ENCODE data around the gene EPS8L3. TPM values are rescaled to one million over a fixed set of nuclear protein-coding genes. Genes with fewer than 3 reads are reported as not detected.

EPS8L3 gene
- total and polyA plus RNA-seq, 2 donors (not counting 3 experiments of a cell fraction or from before 2014, with no cell fraction given), result not detected

GRCh38 chr1:109724933-109725332 lies 38.8 kb downstream of the EPS8L3 start:
- FAIRE-seq (no peak), DNase-seq (ENCODE audit: low read depth, low spot score) (no peak)
- no peak for TF ChIP-seq POLR2AphosphoS5 (IDR thresholded peaks at IDR 0.05; ENCODE audit: insufficient read depth, low read depth, low read length)
- TF ChIP-seq CTCF (IDR thresholded peaks at IDR 0.05; ENCODE audit: extremely low read depth in 1 of 2, insufficient read depth in 1 of 2, low read depth in 1 of 2, low read length in 2 of 2), result no peak
- TF ChIP-seq POLR2A (IDR thresholded peaks at IDR 0.05; ENCODE audit: low read depth, low read length), result no peak
- no peak for TF ChIP-seq MYC (IDR thresholded peaks at IDR 0.05; ENCODE audit: low read depth, low read length)
- no peak for TF ChIP-seq JUN (IDR thresholded peaks at IDR 0.05; ENCODE audit: borderline replicate concordance, insufficient read depth, insufficient read length, low read depth)
- TF ChIP-seq EZH2 (IDR thresholded peaks at IDR 0.05; ENCODE audit: borderline replicate concordance, low read depth, low read length, severe bottlenecking), result no peak
- no peak for TF ChIP-seq GATA2 (IDR thresholded peaks at IDR 0.05; ENCODE audit: insufficient read depth, insufficient read length, low read depth, low read length)
- TF ChIP-seq MAX (IDR thresholded peaks at IDR 0.05; ENCODE audit: insufficient read depth, insufficient read length), result no peak
- no peak for TF ChIP-seq FOS (IDR thresholded peaks at IDR 0.05; ENCODE audit: borderline replicate concordance, insufficient read depth, low read length)
- no peaks in the 10 kb centered on the region for H3K9me3 ChIP-seq (replicated peaks; ENCODE audit: control insufficient read depth, insufficient read depth, low read length)
- no peak overlapping the region for H2AFZ ChIP-seq (ENCODE audit: low read depth, low read length)
- H4K20me1 ChIP-seq (replicated peaks; ENCODE audit: control insufficient read depth, extremely low read depth, insufficient read depth, low read length), result no peaks in the 10 kb centered on the region
- no peaks in the 10 kb centered on the region for H3K9me1 ChIP-seq (replicated peaks; ENCODE audit: control insufficient read depth, extremely low read depth, insufficient read depth, low read length)
- no TSS peak for BruUV-seq (replicated peaks)
- intact Hi-C loops (cut with micrococcal nuclease) (no loop called here), dilution Hi-C loops (cut with MboI; ENCODE audit: extremely low pct_ligation_motif_present, low sequenced_read_pairs) (no loop called here)
- no peak overlapping the region for H3K27ac ChIP-seq (ENCODE audit: insufficient read depth, low read depth, low read length)
- no peaks in the 10 kb centered on the region for H3K79me2 ChIP-seq (ENCODE audit: control insufficient read depth, insufficient read depth, low read length)
- H3K4me3 ChIP-seq (replicated peaks in 1 of 3; ENCODE audit: insufficient read depth in 1 of 3, low read depth in 1 of 3, low read length in 3 of 3), result no peak overlapping the region
- no peak overlapping the region for H3K9ac ChIP-seq (replicated peaks; ENCODE audit: extremely low read depth, insufficient read depth, low read length)
- ChIA-PET CTCF (no interaction called here), POLR2A (no interaction called here)
- H3K4me1 ChIP-seq (ENCODE audit: control insufficient read depth, extremely low read depth, insufficient read depth, low read length), result no peaks in the 10 kb centered on the region
- H3K4me2 ChIP-seq (ENCODE audit: insufficient read depth, low read length), result no peak overlapping the region
- H3K36me3 ChIP-seq (ENCODE audit: control insufficient read depth in 2 of 2, extremely low read depth in 1 of 2, insufficient read depth in 2 of 2, low read length in 2 of 2), result no peaks in the 10 kb centered on the region
- peaks cover 5 to 8% of the 10 kb centered on the region in 2 experiments for H3K27me3 ChIP-seq (ENCODE audit: control insufficient read depth in 2 of 2, insufficient read depth in 2 of 2, low read length in 2 of 2)

Measured in endothelial cell of umbilical vein (primary cell).